Bronchial epithelial cell (primary cell): ENCODE data around the gene SAMD8. TPM values are rescaled to one million over a fixed set of nuclear protein-coding genes. Genes with fewer than 3 reads are reported as not detected.
"Not testable (repeated sequence)": the region's sequence is repeated elsewhere in the genome, so short reads cannot be mapped to it uniquely, and the experiment has no call there.

Source experiments
- DNase-seq: peaks from one replicate; pipeline ENCODE4 v3.0.0-alpha.2; 2010; ENCODE audit warnings: low read depth
- FAIRE-seq: peaks from 2 replicates; lab custom pipeline; 2011; peaks lifted over from hg19 to GRCh38; lab: Jason Lieb, UNC
- H3K27me3 ChIP-seq: 2 replicates; pipeline ENCODE4 v1.5.1; 2011; ENCODE audit warnings: low read length; ENCODE audit not compliant: control insufficient read depth, insufficient read depth
- H3K36me3 ChIP-seq: 2 replicates; pipeline ENCODE4 v1.5.1; 2011; ENCODE audit warnings: low read length; ENCODE audit not compliant: control insufficient read depth, insufficient read depth
- H3K4me3 ChIP-seq: 2 replicates; pipeline ENCODE4 v1.5.1; 2011; ENCODE audit warnings: mild to moderate bottlenecking, low read depth, low read length, control low read depth
- total RNA-seq: library from RNA; depleted of rRNA; stranded (reverse); fragments of >200 nt; gene quantifications from 2 replicates; pipeline ENCODE4 v1.2.1, GENCODE V29; 2014
- TF ChIP-seq, protein P1 (sequence below): IDR thresholded peaks from 2 replicates; pipeline ENCODE4 v1.5.1; 2011; ENCODE audit warnings: mild to moderate bottlenecking, moderate library complexity, low read length, control low read depth, inconsistent platforms; ENCODE audit not compliant: insufficient read depth, severe bottlenecking

SAMD8 gene
- total RNA-seq, 1 donor from 2014 or later, result 25.5 TPM

DNA sequence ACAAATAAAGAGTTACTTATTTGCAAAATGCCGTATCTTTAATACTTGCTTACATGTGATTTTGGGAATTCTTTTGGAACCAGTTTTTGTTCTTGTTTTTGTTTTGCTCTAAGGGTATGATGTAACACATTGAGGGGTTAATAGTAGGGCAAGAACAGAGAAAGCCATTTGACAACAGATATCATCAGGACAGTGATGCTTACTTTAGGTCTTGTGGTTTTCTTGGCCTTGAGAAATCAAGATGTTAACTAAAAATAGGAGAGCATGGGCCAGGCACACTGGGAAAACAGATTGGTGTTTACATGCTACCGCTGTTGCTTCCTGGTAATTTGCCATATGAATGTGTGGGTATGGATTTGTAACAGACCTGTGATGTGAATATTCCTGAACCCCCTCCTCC is 3.7 kb downstream of the SAMD8 start:
- H3K4me3 ChIP-seq, result no peak overlapping the region
- H3K27me3 ChIP-seq, result no peaks in the 10 kb centered on the region
- TF ChIP-seq, protein P1, sequence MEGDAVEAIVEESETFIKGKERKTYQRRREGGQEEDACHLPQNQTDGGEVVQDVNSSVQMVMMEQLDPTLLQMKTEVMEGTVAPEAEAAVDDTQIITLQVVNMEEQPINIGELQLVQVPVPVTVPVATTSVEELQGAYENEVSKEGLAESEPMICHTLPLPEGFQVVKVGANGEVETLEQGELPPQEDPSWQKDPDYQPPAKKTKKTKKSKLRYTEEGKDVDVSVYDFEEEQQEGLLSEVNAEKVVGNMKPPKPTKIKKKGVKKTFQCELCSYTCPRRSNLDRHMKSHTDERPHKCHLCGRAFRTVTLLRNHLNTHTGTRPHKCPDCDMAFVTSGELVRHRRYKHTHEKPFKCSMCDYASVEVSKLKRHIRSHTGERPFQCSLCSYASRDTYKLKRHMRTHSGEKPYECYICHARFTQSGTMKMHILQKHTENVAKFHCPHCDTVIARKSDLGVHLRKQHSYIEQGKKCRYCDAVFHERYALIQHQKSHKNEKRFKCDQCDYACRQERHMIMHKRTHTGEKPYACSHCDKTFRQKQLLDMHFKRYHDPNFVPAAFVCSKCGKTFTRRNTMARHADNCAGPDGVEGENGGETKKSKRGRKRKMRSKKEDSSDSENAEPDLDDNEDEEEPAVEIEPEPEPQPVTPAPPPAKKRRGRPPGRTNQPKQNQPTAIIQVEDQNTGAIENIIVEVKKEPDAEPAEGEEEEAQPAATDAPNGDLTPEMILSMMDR, result no peak
- DNase-seq, result no peak
- no peak for FAIRE-seq
- H3K36me3 ChIP-seq, result no peaks in the 10 kb centered on the region

GRCh38 chr10:75116941-75117775 is 5.7 kb downstream of the SAMD8 start:
- not testable (repeated sequence) for H3K36me3 ChIP-seq, H3K27me3 ChIP-seq, DNase-seq, FAIRE-seq, H3K4me3 ChIP-seq

DNA sequence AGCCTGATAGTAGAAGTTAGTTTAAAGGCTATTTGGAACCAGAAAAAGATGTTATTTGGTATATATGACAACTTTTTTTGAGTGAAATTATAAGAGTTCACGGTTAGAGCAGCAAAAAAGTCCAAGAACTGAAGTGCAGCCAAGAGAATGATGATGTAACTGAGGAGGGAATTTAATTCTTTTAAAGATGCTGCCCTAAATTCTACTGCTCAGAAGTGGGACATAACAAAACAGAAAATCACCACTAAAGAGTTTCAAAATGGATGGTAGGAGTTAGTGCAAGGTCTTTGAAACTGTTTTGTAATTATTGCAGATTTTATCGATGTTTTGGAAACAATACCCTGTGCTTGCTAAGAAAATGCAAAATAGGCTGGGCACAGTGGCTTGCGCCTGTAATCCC is 6.5 kb downstream of the SAMD8 start:
- Histone ChIP-seq H3K36me3 (no peaks in the 10 kb centered on the region), H3K27me3 (no peaks in the 10 kb centered on the region), H3K4me3 (no peak overlapping the region)
- TF ChIP-seq, protein P1, result no peak
- no peak for DNase-seq
- FAIRE-seq, result no peak

DNA sequence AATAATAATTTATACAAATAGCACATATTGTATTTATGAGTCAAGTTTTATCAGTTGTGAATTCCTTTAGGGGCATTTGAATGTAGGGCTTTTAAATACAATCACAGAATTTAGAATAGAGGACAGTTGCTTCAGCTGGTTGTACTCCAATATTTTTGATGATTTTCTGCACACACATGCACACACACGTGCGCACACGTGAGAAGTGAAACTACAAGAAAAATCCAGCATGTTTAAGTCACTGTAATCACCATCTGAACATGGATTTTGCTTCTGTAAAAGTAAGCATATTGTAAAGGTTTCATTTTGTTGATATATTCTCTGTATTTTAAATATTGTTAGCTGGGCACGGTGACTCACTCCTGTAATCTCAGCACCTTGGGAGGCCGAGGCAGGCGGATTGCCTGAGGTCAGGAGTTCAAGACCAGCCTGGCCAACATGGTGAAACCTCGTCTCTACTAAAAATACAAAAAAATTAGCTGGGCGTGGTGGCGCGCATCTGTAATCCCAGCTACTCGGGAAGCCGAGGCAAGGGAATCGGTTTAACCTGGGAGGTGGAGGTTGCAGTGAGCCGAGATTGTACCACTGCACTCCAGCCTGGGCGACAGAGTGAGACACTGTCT is 8.1 kb downstream of the SAMD8 start:
- H3K4me3 ChIP-seq, DNase-seq, FAIRE-seq, H3K36me3 ChIP-seq, H3K27me3 ChIP-seq: not testable (repeated sequence)

DNA sequence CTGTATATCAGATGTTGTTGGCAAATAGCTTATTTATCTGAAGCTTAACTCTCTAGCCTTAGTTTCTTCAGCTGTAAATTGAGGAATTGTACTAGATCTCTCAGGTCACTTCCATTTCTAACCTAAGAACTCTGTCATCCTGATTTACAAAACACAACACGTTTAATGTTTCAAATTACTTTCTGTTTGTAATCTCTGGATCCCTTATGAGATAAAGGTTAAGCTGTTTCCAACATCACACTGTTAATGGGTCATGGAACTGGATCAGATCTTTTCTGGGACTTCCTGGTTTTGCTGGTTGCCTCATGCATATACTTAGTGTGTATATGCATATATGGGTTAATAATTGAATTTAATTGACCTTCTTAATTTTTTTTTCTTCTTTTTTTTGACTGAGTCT is 9.9 kb downstream of the SAMD8 start:
- DNase-seq (no peak), FAIRE-seq (no peak)
- Histone ChIP-seq H3K4me3 (no peak overlapping the region), H3K27me3 (no peaks in the 10 kb centered on the region), H3K36me3 (no peaks in the 10 kb centered on the region)
- TF ChIP-seq, protein P1, result no peak

GRCh38 chr10:75122505-75122904 is 11.0 kb downstream of the SAMD8 start:
- H3K36me3 ChIP-seq, result no peaks in the 10 kb centered on the region
- no peak overlapping the region for H3K4me3 ChIP-seq
- no peak for DNase-seq
- TF ChIP-seq, protein P1, result no peak
- FAIRE-seq, result no peak
- no peaks in the 10 kb centered on the region for H3K27me3 ChIP-seq
